Measurements from ENCODE around the gene RHOV. TPM values are rescaled to one million over a fixed set of nuclear protein-coding genes. Genes with fewer than 3 reads are reported as not detected.

RHOV gene
- polyA plus RNA-seq, 1 of the 3 experiments (the other 2 are of a cell fraction), result 0.62 TPM

DNA sequence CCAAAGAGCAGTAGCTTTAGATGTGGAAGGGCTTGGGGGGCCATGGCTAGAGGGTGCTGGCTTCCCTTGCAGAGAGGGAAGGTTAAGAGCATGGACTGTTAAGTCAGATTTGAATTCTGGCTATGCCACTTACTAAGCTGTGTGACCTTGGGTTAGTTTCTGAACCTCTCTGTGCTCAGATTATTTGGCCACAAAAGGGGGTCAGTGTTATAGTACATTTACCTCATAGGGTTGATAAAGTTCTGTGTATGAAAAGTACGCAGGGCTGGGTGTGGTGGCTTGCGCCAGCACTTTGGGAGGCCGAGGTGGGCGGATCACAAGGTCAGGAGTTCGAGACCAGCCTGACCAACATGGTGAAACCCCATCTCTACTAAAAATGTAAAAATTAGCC lies 27.0 kb upstream of the RHOV start:
- H3K79me2 ChIP-seq (ENCODE audit: insufficient read depth), result peaks cover 31% of the 10 kb centered on the region
- H3K9ac ChIP-seq, result no peak overlapping the region
- peaks cover 19 to 42% of the 10 kb centered on the region in 2 experiments for H3K36me3 ChIP-seq (replicated peaks in 1 of 2; ENCODE audit: control insufficient read depth in 1 of 2, insufficient read depth in 2 of 2, low read length in 1 of 2)
- no peaks in the 10 kb centered on the region for H3K9me3 ChIP-seq
- H3K27me3 ChIP-seq (ENCODE audit: insufficient read depth), result no peaks in the 10 kb centered on the region
- H4K20me1 ChIP-seq (ENCODE audit: insufficient read depth), result peaks cover 20% of the 10 kb centered on the region; the same call in 1 of the 2 replicates
- TF ChIP-seq POLR2AphosphoS5 (IDR thresholded peaks at IDR 0.05; ENCODE audit: low read depth, low read length) (no peak), RFX5 (IDR thresholded peaks at IDR 0.05; ENCODE audit: low read length) (no peak), SMC3 (IDR thresholded peaks at IDR 0.05; ENCODE audit: low read depth, low read length) (no peak), JUND (IDR thresholded peaks at IDR 0.05) (no peak), RCOR1 (IDR thresholded peaks at IDR 0.05; ENCODE audit: low read length) (no peak), EP300 (IDR thresholded peaks at IDR 0.05; ENCODE audit: borderline replicate concordance in 1 of 2, low read depth in 1 of 2, low read length in 1 of 2) (no peak), RAD21 (IDR thresholded peaks at IDR 0.05; ENCODE audit: low read length) (no peak), MEF2A (IDR thresholded peaks at IDR 0.05; ENCODE audit: borderline replicate concordance, low read depth) (no peak), GABPA (IDR thresholded peaks at IDR 0.05; ENCODE audit: low read depth) (no peak)
- TF ChIP-seq, protein P1, sequence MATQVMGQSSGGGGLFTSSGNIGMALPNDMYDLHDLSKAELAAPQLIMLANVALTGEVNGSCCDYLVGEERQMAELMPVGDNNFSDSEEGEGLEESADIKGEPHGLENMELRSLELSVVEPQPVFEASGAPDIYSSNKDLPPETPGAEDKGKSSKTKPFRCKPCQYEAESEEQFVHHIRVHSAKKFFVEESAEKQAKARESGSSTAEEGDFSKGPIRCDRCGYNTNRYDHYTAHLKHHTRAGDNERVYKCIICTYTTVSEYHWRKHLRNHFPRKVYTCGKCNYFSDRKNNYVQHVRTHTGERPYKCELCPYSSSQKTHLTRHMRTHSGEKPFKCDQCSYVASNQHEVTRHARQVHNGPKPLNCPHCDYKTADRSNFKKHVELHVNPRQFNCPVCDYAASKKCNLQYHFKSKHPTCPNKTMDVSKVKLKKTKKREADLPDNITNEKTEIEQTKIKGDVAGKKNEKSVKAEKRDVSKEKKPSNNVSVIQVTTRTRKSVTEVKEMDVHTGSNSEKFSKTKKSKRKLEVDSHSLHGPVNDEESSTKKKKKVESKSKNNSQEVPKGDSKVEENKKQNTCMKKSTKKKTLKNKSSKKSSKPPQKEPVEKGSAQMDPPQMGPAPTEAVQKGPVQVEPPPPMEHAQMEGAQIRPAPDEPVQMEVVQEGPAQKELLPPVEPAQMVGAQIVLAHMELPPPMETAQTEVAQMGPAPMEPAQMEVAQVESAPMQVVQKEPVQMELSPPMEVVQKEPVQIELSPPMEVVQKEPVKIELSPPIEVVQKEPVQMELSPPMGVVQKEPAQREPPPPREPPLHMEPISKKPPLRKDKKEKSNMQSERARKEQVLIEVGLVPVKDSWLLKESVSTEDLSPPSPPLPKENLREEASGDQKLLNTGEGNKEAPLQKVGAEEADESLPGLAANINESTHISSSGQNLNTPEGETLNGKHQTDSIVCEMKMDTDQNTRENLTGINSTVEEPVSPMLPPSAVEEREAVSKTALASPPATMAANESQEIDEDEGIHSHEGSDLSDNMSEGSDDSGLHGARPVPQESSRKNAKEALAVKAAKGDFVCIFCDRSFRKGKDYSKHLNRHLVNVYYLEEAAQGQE (IDR thresholded peaks at IDR 0.05; ENCODE audit: low read depth, low read length), result no peak
- no peak overlapping the region for H3K4me3 ChIP-seq (ENCODE audit: low read depth in 2 of 2, low read length in 1 of 2)
- CTCF ChIA-PET, result interaction anchor here (1.4 to 23.8 kb wide), 4 partner anchors 9 to 121 kb away, joined by 5 to 675 read pairs (median 173); partner anchors contain the start of gene DLL4
- peaks cover 0 to 6% of the 10 kb centered on the region in 2 experiments; a peak in 1 of 4 replicates for H3K4me1 ChIP-seq (ENCODE audit: control insufficient read depth in 1 of 2, insufficient read depth in 2 of 2, low read depth in 1 of 2, low read length in 1 of 2)
- no peak overlapping the region for H2AFZ ChIP-seq (ENCODE audit: low read depth)
- no peak for DNase-seq
- H3K4me2 ChIP-seq, result no peak overlapping the region
- H3F3A ChIP-seq (replicated peaks; ENCODE audit: insufficient read depth), result peaks cover 27% of the 10 kb centered on the region
- no peak overlapping the region for H3K27ac ChIP-seq (ENCODE audit: low read depth in 2 of 2, low read length in 1 of 2)
- POLR2A ChIA-PET, result no interaction called here
- H3K9me2 ChIP-seq, result no peaks in the 10 kb centered on the region
- 75% methylated on average over 5 of the region's 5 CpGs for WGBS (ENCODE audit: low lambda C conversion rate)

DNA sequence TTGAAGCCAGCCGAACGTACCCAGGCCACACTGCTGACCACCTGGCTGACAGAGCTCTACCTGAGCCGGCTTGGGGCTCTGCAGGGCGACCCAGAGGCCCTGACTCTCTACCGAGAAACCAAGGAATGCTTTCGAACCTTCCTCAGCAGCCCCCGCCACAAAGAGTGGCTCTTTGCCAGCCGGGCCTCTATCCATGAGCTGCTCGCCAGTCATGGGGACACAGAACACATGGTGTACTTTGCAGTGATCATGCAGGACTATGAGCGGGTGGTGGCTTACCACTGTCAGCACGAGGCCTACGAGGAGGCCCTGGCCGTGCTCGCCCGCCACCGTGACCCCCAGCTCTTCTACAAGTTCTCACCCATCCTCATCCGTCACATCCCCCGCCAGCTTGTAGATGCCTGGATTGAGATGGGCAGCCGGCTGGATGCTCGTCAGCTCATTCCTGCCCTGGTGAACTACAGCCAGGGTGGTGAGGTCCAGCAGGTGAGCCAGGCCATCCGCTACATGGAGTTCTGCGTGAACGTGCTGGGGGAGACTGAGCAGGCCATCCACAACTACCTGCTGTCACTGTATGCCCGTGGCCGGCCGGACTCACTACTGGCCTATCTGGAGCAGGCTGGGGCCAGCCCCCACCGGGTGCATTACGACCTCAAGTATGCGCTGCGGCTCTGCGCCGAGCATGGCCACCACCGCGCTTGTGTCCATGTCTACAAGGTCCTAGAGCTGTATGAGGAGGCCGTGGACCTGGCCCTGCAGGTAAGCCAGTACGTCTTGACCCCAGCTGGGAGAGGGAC lies 26.4 kb upstream of the RHOV start:
- no peak overlapping the region for H3K4me2 ChIP-seq
- ChIA-PET POLR2A (no interaction called here), CTCF (interaction anchor here (0.7 to 23.8 kb wide), 5 partner anchors 8 to 285 kb away, joined by 3 to 675 read pairs (median 5); partner anchors contain the start of gene DLL4)
- no peak overlapping the region for H2AFZ ChIP-seq (ENCODE audit: low read depth)
- no peaks in the 10 kb centered on the region for H3K27me3 ChIP-seq (ENCODE audit: insufficient read depth)
- 99% methylated on average over 22 of the region's 36 CpGs for WGBS (ENCODE audit: low lambda C conversion rate)
- peaks cover 0 to 8% of the 10 kb centered on the region in 2 experiments; a peak in 1 of 4 replicates for H3K4me1 ChIP-seq (ENCODE audit: control insufficient read depth in 1 of 2, insufficient read depth in 2 of 2, low read depth in 1 of 2, low read length in 1 of 2)
- DNase-seq, result no peak
- no peaks in the 10 kb centered on the region for H3K9me2 ChIP-seq
- H3K4me3 ChIP-seq (ENCODE audit: low read depth in 2 of 2, low read length in 1 of 2), result no peak overlapping the region
- no peak overlapping the region for H3K27ac ChIP-seq (ENCODE audit: low read depth in 2 of 2, low read length in 1 of 2)
- H3K9me3 ChIP-seq, result no peaks in the 10 kb centered on the region
- H3K9ac ChIP-seq, result no peak overlapping the region
- peaks cover 21% of the 10 kb centered on the region for H3F3A ChIP-seq (replicated peaks; ENCODE audit: insufficient read depth)
- peaks cover 19 to 45% of the 10 kb centered on the region in 2 experiments for H3K36me3 ChIP-seq (replicated peaks in 1 of 2; ENCODE audit: control insufficient read depth in 1 of 2, insufficient read depth in 2 of 2, low read length in 1 of 2)
- peaks cover 37% of the 10 kb centered on the region for H3K79me2 ChIP-seq (ENCODE audit: insufficient read depth)
- TF ChIP-seq, protein P2, sequence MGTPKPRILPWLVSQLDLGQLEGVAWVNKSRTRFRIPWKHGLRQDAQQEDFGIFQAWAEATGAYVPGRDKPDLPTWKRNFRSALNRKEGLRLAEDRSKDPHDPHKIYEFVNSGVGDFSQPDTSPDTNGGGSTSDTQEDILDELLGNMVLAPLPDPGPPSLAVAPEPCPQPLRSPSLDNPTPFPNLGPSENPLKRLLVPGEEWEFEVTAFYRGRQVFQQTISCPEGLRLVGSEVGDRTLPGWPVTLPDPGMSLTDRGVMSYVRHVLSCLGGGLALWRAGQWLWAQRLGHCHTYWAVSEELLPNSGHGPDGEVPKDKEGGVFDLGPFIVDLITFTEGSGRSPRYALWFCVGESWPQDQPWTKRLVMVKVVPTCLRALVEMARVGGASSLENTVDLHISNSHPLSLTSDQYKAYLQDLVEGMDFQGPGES (IDR thresholded peaks at IDR 0.05; ENCODE audit: low read depth, low read length), result no peak
- peaks cover 26% of the 10 kb centered on the region for H4K20me1 ChIP-seq (ENCODE audit: insufficient read depth)

All from SK-N-SH (cell line).